ENCODE results near the gene SLC26A9.

- TF ChIP-seq CTCF (conservative IDR thresholded peaks at IDR 0.05; ENCODE audit: low read depth, low read length) = no peak
- no peak for TF ChIP-seq EZH2 (IDR thresholded peaks at IDR 0.05; ENCODE audit: borderline replicate concordance, low read depth, low read length, poor library complexity, severe bottlenecking)
Observed at GRCh38 chr1:205954819-205955404, 11.7 kb upstream of the SLC26A9 start.

Data from A673 (cell line).